Endothelial cell of umbilical vein (primary cell): ENCODE measurements around the gene SDC3.

Experiments used
- CTCF ChIP-seq, 2 donors: IDR thresholded peaks; 1 replicate in 1 of 2; 2 replicates in 1 of 2; pipeline ENCODE4 v1.5.1; 2011; ENCODE audit warnings: low read length in 2 of 2, mild to moderate bottlenecking in 2 of 2, moderate library complexity in 2 of 2, control low read depth in 1 of 2, inconsistent platforms in 1 of 2, low read depth in 1 of 2; ENCODE audit not compliant: insufficient read depth in 1 of 2; ENCODE audit errors: extremely low read depth in 1 of 2
- EZH2 ChIP-seq: IDR thresholded peaks from 2 replicates; pipeline ENCODE4 v1.6.1; 2012; ENCODE audit warnings: borderline replicate concordance, low read depth, mild to moderate bottlenecking, moderate library complexity, low read length, inconsistent platforms; ENCODE audit not compliant: severe bottlenecking
- GATA2 ChIP-seq: IDR thresholded peaks from 2 replicates; pipeline ENCODE4 v1.7.0; 2011; ENCODE audit warnings: low read depth, mild to moderate bottlenecking, moderate library complexity, mixed read lengths, low read length; ENCODE audit not compliant: insufficient read length, insufficient read depth
- JUN ChIP-seq: IDR thresholded peaks from 2 replicates; pipeline ENCODE4 v1.6.1; 2011; ENCODE audit warnings: borderline replicate concordance, low read depth; ENCODE audit not compliant: insufficient read length, insufficient read depth
- MAX ChIP-seq: IDR thresholded peaks from 2 replicates; pipeline ENCODE4 v1.6.1; 2011; ENCODE audit not compliant: insufficient read depth, insufficient read length
- MYC ChIP-seq: IDR thresholded peaks from one replicate; pipeline ENCODE4 v1.6.1; 2011; ENCODE audit warnings: mild to moderate bottlenecking, low read depth, low read length
- POLR2A ChIP-seq: IDR thresholded peaks from 2 replicates; pipeline ENCODE4 v1.6.1; 2012; ENCODE audit warnings: low read depth, mild to moderate bottlenecking, control low read depth, low read length
- POLR2AphosphoS5 ChIP-seq: IDR thresholded peaks from 2 replicates; pipeline ENCODE4 v1.6.1; 2012; ENCODE audit warnings: low read depth, mild to moderate bottlenecking, control low read depth, low read length, moderate library complexity; ENCODE audit not compliant: insufficient read depth

DNA sequence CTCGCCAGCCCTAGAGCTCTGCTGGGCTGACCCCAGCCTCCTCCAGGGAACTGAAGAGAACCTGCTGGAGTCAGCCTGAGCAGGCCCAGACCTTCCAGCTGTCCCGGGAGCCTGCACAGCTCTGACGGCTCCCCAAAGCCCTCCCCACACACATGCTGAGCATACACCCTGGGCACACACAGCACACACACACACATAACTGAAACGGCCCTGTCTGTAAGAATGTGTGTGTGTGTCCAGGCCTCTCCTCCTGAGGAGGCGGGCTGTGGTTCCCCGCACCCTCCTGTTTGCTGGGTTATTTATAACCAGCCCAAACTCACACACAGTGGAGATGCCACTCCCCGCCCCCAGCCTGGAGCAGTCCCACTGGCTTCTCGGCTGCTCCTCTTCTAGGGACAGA lies 20.2 kb downstream of the SDC3 start:
- no peak for TF ChIP-seq EZH2
- TF ChIP-seq CTCF (IDR thresholded peaks at IDR 0.05; ENCODE audit: extremely low read depth in 1 of 2, insufficient read depth in 1 of 2, low read depth in 1 of 2, low read length in 2 of 2): no peak
- TF ChIP-seq POLR2A: no peak
- no peak for TF ChIP-seq POLR2AphosphoS5
- TF ChIP-seq GATA2: no peak
- TF ChIP-seq MAX: no peak
- TF ChIP-seq JUN: no peak
- no peak for TF ChIP-seq MYC
